Activated naive CD8-positive, alpha-beta T cell treated with anti-CD3 and anti-CD28 coated beads, Interleukin-2, amount 10 ng/mL, durations not matched to agents 7 days and 5 days (primary cell): ENCODE results near the gene LRRC9. TPM values are rescaled to one million over a fixed set of nuclear protein-coding genes. Genes with fewer than 3 reads are reported as not detected.
"Not testable (repeated sequence)": the region's sequence is repeated elsewhere in the genome, so short reads cannot be mapped to it uniquely, and the experiment has no call there.

Experiments
- ATAC-seq: fragments of 150-1000 bp; cut with Tn5 transposase; one replicate; pipeline ENCODE4 v1.10.0; 2021; ENCODE audit warnings: low read depth, moderate library complexity
- POLR2A ChIA-PET: fragments of 350-600 bp; sonication (Branson Sonifier 250); formaldehyde crosslinking; loops from one replicate; lab custom pipeline; 2021; ENCODE audit warnings: antibody characterized with exemption; lab: Charles Lee
- DNase-seq: peaks from one replicate; pipeline ENCODE4 v3.0.0; 2021
- H3K27ac Mint-ChIP-seq: one replicate; pipeline ENCODE4 v1.8.0; 2022; ENCODE audit warnings: mild to moderate bottlenecking, mixed read lengths
- H3K27me3 Mint-ChIP-seq: one replicate; pipeline ENCODE4 v1.8.0; 2022; ENCODE audit warnings: mild to moderate bottlenecking, moderate library complexity, mixed read lengths
- H3K36me3 Mint-ChIP-seq: one replicate; pipeline ENCODE4 v1.8.0; 2021; ENCODE audit warnings: mild to moderate bottlenecking, mixed read lengths
- H3K4me1 Mint-ChIP-seq: one replicate; pipeline ENCODE4 v1.8.0; 2021; ENCODE audit warnings: mixed read lengths
- H3K4me3 Mint-ChIP-seq: one replicate; pipeline ENCODE4 v1.8.0; 2022; ENCODE audit warnings: mild to moderate bottlenecking, moderate library complexity, mixed read lengths
- H3K9me3 Mint-ChIP-seq: one replicate; pipeline ENCODE4 v1.8.0; 2021; ENCODE audit warnings: mixed read lengths
- total RNA-seq, 2 experiments: library from RNA; stranded (reverse); gene quantifications; one replicate each; pipeline ENCODE4 v1.2.3, GENCODE V29; 2021

LRRC9 gene
- total RNA-seq, 2 experiments from 2014 or later = not detected

- H3K4me1 Mint-ChIP-seq = peaks cover 3% of the 10 kb centered on the region
- peaks cover 28% of the 10 kb centered on the region for H3K27me3 Mint-ChIP-seq
- H3K4me3 Mint-ChIP-seq = peak overlapping the region; percentile 31
- H3K36me3 Mint-ChIP-seq = no peaks in the 10 kb centered on the region
- H3K9me3 Mint-ChIP-seq = no peaks in the 10 kb centered on the region
- ATAC-seq = no peak
- no peak for DNase-seq
- H3K27ac Mint-ChIP-seq = no peak overlapping the region
- POLR2A ChIA-PET = no interaction called here
These were observed 387 bp downstream of the LRRC9 start for GRCh38 chr14:59920378-59920683.

- no peaks in the 10 kb centered on the region for H3K4me1 Mint-ChIP-seq
- H3K9me3 Mint-ChIP-seq = no peaks in the 10 kb centered on the region
- peaks cover 1% of the 10 kb centered on the region for H3K36me3 Mint-ChIP-seq
- no peak overlapping the region for H3K4me3 Mint-ChIP-seq
- peaks cover 7% of the 10 kb centered on the region for H3K27me3 Mint-ChIP-seq
- ATAC-seq (no peak), DNase-seq (no peak)
- POLR2A ChIA-PET = no interaction called here
- no peak overlapping the region for H3K27ac Mint-ChIP-seq
These were observed 5.9 kb downstream of the LRRC9 start for GRCh38 chr14:59925797-59926196.

GRCh38 chr14:59926534-59926933, 6.6 kb downstream of the LRRC9 start:
- Mint-ChIP-seq H3K36me3 (peaks cover 1% of the 10 kb centered on the region), H3K9me3 (no peaks in the 10 kb centered on the region), H3K4me1 (no peaks in the 10 kb centered on the region), H3K27ac (no peak overlapping the region), H3K4me3 (no peak overlapping the region), H3K27me3 (peaks cover 4% of the 10 kb centered on the region)
- POLR2A ChIA-PET = no interaction called here
- ATAC-seq (no peak), DNase-seq (no peak)

- DNase-seq (no peak), ATAC-seq (no peak)
- H3K4me1 Mint-ChIP-seq = no peaks in the 10 kb centered on the region
- peaks cover 1% of the 10 kb centered on the region for H3K36me3 Mint-ChIP-seq
- H3K27me3 Mint-ChIP-seq = peaks cover 2% of the 10 kb centered on the region
- H3K4me3 Mint-ChIP-seq = no peak overlapping the region
- POLR2A ChIA-PET = no interaction called here
- H3K9me3 Mint-ChIP-seq = no peaks in the 10 kb centered on the region
- H3K27ac Mint-ChIP-seq = no peak overlapping the region
These were observed 11.3 kb downstream of the LRRC9 start for GRCh38 chr14:59931237-59931636.

- Mint-ChIP-seq H3K9me3 (no peaks in the 10 kb centered on the region), H3K4me1 (no peaks in the 10 kb centered on the region), H3K4me3 (no peak overlapping the region), H3K27ac (no peak overlapping the region), H3K27me3 (peaks cover 2% of the 10 kb centered on the region), H3K36me3 (no peaks in the 10 kb centered on the region)
- no peak for DNase-seq
- POLR2A ChIA-PET = no interaction called here
- no peak for ATAC-seq
These were observed 16.2 kb downstream of the LRRC9 start for GRCh38 chr14:59936145-59936544.

- Mint-ChIP-seq H3K9me3 (no peaks in the 10 kb centered on the region), H3K4me1 (no peaks in the 10 kb centered on the region), H3K36me3 (no peaks in the 10 kb centered on the region), H3K4me3 (no peak overlapping the region), H3K27me3 (no peaks in the 10 kb centered on the region), H3K27ac (no peak overlapping the region)
- DNase-seq (no peak), ATAC-seq (no peak)
- POLR2A ChIA-PET = no interaction called here
These were observed 19.9 kb downstream of the LRRC9 start for GRCh38 chr14:59939828-59940227.

- DNase-seq, H3K4me1 Mint-ChIP-seq, H3K36me3 Mint-ChIP-seq, H3K4me3 Mint-ChIP-seq, H3K27me3 Mint-ChIP-seq, H3K27ac Mint-ChIP-seq, ATAC-seq, POLR2A ChIA-PET, H3K9me3 Mint-ChIP-seq: not testable (repeated sequence)
These were observed 22.4 kb downstream of the LRRC9 start for GRCh38 chr14:59942296-59942862.

DNA sequence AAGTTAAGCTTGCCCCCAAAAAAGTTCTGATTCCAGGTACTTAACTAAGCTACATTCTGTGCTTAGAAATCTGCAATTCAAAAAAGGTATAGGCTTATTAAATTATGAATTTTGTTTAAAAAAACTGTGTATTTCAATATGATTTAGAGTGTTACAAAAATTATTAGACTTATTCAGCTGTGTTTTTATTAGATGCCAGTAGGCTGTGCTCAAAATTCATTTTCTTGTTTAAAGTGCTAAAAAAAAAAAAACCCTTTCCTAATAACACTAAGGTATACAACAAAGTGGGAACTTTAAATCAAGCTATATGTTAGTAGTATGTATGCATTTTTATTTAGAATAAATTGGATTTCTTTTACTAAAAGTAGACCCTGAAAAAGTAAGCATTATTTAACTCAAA, 25.0 kb downstream of the LRRC9 start:
- no peak for ATAC-seq
- Mint-ChIP-seq H3K36me3 (no peaks in the 10 kb centered on the region), H3K9me3 (no peaks in the 10 kb centered on the region), H3K4me3 (no peak overlapping the region), H3K27me3 (peaks cover 3% of the 10 kb centered on the region), H3K4me1 (no peaks in the 10 kb centered on the region), H3K27ac (no peak overlapping the region)
- POLR2A ChIA-PET = interaction anchor here (0.7 kb wide), 1 partner anchor 1252 kb away, joined by 3 read pairs; no protein-coding TSS in a partner anchor
- DNase-seq = no peak

GRCh38 chr14:59952141-59952540, 32.2 kb downstream of the LRRC9 start:
- H3K9me3 Mint-ChIP-seq = peaks cover 12% of the 10 kb centered on the region
- DNase-seq, H3K27ac Mint-ChIP-seq, H3K4me3 Mint-ChIP-seq, H3K27me3 Mint-ChIP-seq, ATAC-seq, H3K4me1 Mint-ChIP-seq, POLR2A ChIA-PET, H3K36me3 Mint-ChIP-seq: not testable (repeated sequence)

DNA sequence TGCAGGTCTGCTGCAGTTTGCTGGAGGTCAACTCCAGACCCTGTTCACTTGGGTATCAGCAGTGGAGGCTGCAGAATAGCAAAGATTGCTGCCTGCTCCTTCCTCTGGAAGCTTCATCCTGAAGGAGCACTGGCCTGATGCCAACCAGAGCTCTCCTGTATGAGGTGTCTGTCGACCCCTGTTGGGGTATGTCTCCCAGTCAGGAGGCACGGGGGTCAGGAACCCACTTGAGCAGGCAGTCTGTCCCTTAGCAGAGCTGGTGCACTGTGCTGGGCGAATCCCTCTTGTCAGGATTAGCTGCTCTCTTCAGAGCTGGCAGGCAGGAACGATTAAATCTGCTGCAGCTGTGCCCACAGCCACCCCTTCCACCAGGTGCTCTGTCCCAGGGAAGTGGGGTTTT, 37.9 kb downstream of the LRRC9 start:
- H3K27ac Mint-ChIP-seq, H3K4me1 Mint-ChIP-seq, POLR2A ChIA-PET, H3K27me3 Mint-ChIP-seq, DNase-seq, H3K36me3 Mint-ChIP-seq, ATAC-seq, H3K4me3 Mint-ChIP-seq: not testable (repeated sequence)
- peaks cover 11% of the 10 kb centered on the region for H3K9me3 Mint-ChIP-seq

DNA sequence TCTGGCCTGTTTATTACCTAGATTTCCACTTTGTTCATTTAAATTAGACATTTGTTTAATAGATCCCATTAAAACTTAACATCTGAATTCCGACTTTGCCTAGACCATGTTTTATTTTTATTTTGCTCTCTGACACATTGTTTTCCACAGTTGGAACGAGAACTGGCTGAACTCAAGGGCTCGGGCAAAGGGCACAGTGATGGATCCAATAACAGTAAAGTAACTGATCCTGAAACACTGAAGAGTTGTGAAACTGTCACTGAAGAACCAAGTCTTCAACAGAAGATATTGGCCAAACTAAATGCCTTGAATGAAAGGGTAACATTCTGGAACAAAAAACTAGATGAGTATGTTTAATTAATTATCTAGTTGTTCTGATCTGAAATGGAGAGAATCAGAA, 39.7 kb downstream of the LRRC9 start:
- H3K4me3 Mint-ChIP-seq = no peak overlapping the region
- H3K27me3 Mint-ChIP-seq = no peaks in the 10 kb centered on the region
- no peak overlapping the region for H3K27ac Mint-ChIP-seq
- H3K36me3 Mint-ChIP-seq = peaks cover 3% of the 10 kb centered on the region
- ATAC-seq (no peak), DNase-seq (no peak)
- peaks cover 9% of the 10 kb centered on the region for H3K9me3 Mint-ChIP-seq
- peaks cover 9% of the 10 kb centered on the region for H3K4me1 Mint-ChIP-seq
- POLR2A ChIA-PET = no interaction called here

- H3K27ac Mint-ChIP-seq = no peak overlapping the region
- POLR2A ChIA-PET = interaction anchor here (1.0 kb wide), 1 partner anchor 11 kb away, joined by 4 read pairs; no protein-coding TSS in a partner anchor
- no peak for DNase-seq
- no peaks in the 10 kb centered on the region for H3K27me3 Mint-ChIP-seq
- H3K4me1 Mint-ChIP-seq = peaks cover 16% of the 10 kb centered on the region
- peaks cover 3% of the 10 kb centered on the region for H3K9me3 Mint-ChIP-seq
- no peaks in the 10 kb centered on the region for H3K36me3 Mint-ChIP-seq
- no peak overlapping the region for H3K4me3 Mint-ChIP-seq
- no peak for ATAC-seq
These were observed 41.6 kb downstream of the LRRC9 start for GRCh38 chr14:59961518-59962062.

DNA sequence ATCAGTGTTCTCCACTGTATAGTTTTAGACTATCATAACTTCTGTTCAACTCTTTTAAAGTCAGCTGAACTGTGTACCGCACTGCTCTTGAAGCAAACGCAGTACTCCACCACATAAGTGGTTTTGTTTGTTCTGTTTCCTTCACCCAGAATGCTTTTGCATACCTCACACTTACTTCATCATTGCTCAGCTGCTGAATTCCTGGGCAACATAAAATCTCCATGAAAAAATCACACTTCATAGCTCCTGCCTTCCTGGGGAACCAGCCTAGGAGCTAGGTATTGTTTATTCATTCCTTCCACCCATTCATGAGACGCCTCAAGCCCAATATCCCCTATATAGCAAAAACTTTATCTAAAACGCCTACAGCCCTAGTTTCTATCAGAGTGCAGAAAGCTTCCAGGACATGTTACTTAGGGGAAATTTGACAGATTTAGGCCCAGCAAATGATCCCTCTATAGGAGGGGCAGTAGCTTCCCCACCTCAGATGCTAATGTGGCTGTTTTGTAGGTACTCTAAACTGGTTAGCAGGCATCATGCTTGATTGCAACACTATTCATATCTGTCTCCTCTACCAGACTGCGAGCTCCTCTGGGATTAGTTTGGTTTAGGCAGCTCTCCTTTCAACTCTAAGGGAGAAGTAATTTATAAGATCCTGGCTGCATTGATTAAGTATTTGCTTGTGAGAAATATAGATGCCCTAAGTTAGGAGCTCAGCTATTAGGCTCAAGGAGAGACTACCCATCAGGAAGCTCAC, 44.5 kb downstream of the LRRC9 start:
- Mint-ChIP-seq H3K9me3 (no peaks in the 10 kb centered on the region), H3K4me1 (peaks cover 16% of the 10 kb centered on the region), H3K27me3 (no peaks in the 10 kb centered on the region), H3K4me3 (peak overlapping the region; percentile 84), H3K36me3 (no peaks in the 10 kb centered on the region), H3K27ac (peak overlapping the region; percentile 89)
- POLR2A ChIA-PET = interaction anchor here (0.9 to 3.0 kb wide), 5 partner anchors 101 to 284 kb away, joined by 4 to 15 read pairs (median 6); partner anchors contain the start of genes DHRS7 and PPM1A
- peak; percentile 48 for ATAC-seq
- no peak for DNase-seq

DNA sequence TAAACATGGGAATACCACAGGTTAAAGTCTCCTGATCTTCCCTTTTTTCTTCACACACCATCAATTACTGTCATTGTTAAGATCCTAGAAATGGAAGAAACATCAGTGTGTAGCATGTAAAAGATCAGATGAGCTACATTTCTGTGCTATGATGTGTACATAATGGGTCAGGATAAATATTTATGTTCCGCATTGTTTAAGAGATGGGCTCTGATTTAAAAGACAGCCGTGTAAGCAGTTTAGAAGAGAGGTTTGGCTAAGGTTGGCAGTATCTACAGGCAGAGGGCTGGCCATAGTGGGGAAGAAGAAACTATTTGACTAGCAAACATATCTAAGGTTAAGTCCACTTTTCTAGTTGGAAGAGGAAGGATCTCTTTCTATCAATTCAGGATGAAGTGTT, 49.4 kb downstream of the LRRC9 start:
- no peaks in the 10 kb centered on the region for H3K27me3 Mint-ChIP-seq
- peaks cover 2% of the 10 kb centered on the region for H3K9me3 Mint-ChIP-seq
- POLR2A ChIA-PET = no interaction called here
- H3K27ac Mint-ChIP-seq = no peak overlapping the region
- DNase-seq (no peak), ATAC-seq (no peak)
- H3K4me3 Mint-ChIP-seq = no peak overlapping the region
- peaks cover 1% of the 10 kb centered on the region for H3K36me3 Mint-ChIP-seq
- peaks cover 11% of the 10 kb centered on the region for H3K4me1 Mint-ChIP-seq
